GM12892 (cell line): Measurements from ENCODE around the gene ARHGAP27.
"Not testable (repeated sequence)": the region's sequence is repeated elsewhere in the genome, so short reads cannot be mapped to it uniquely, and the experiment has no call there.

Experiments
- DNase-seq: peaks from one replicate; pipeline ENCODE4 v3.0.0; 2011; ENCODE audit not compliant: insufficient read length
- FAIRE-seq: peaks from 2 replicates; lab custom pipeline; 2011; peaks lifted over from hg19 to GRCh38; lab: Jason Lieb, UNC
- POLR2A ChIP-seq: IDR thresholded peaks from 2 replicates; pipeline ENCODE4 v1.6.1; 2011; ENCODE audit warnings: low read depth, low read length, control low read depth
- POLR2AphosphoS5 ChIP-seq: IDR thresholded peaks from 2 replicates; pipeline ENCODE4 v1.6.1; 2011; ENCODE audit warnings: low read depth, low read length, control low read depth
- TAF1 ChIP-seq: IDR thresholded peaks from 2 replicates; pipeline ENCODE4 v1.6.1; 2011; ENCODE audit warnings: low read depth, mild to moderate bottlenecking, control low read depth, low read length, borderline replicate concordance

Gene ARHGAP27

GRCh38 chr17:45345554-45346215, 87.0 kb downstream of the ARHGAP27 start:
- DNase-seq (no peak), FAIRE-seq (no peak)
- TF ChIP-seq POLR2A (no peak), POLR2AphosphoS5 (no peak), TAF1 (no peak)

GRCh38 chr17:45345246-45345553, 87.5 kb downstream of the ARHGAP27 start:
- no peak for TF ChIP-seq POLR2A
- no peak for TF ChIP-seq POLR2AphosphoS5
- no peak for TF ChIP-seq TAF1
- no peak for DNase-seq
- FAIRE-seq: no peak

GRCh38 chr17:45343967-45344664, 88.6 kb downstream of the ARHGAP27 start:
- DNase-seq, FAIRE-seq: not testable (repeated sequence)
